HCT116 (cell line): Measurements from ENCODE around the gene ADIG. TPM values are rescaled to one million over a fixed set of nuclear protein-coding genes. Genes with fewer than 3 reads are reported as not detected.
"Not testable (repeated sequence)": the region's sequence is repeated elsewhere in the genome, so short reads cannot be mapped to it uniquely, and the experiment has no call there.

Source experiments
- ATAC-seq: fragments of 200-7000 bp; cut with Tn5 transposase; 2 replicates; pipeline ENCODE4 v1.9.1; 2020; ENCODE audit warnings: mild to moderate bottlenecking, moderate library complexity
- BruUV-seq: library from RNA; stranded (reverse); fragments of 400-500 nt; replicated peaks from 2 replicates; lab custom pipeline; 2021; lab: Mats Ljungman, UMichigan
- CTCF ChIA-PET: fragments of 300-600 bp; sonication (Branson Sonifier 250); formaldehyde crosslinking; loops from one replicate; lab custom pipeline; 2021; ENCODE audit warnings: antibody characterized with exemption; lab: Charles Lee
- POLR2A ChIA-PET: fragments of 300-600, 350-600 bp; sonication (Branson Sonifier 250); formaldehyde crosslinking; loops from one replicate; lab custom pipeline; 2021; ENCODE audit warnings: antibody characterized with exemption; lab: Charles Lee
- RAD21 ChIA-PET, 2 experiments: fragments of 300-600 bp; sonication (Branson Sonifier 250); formaldehyde crosslinking; loops; one replicate each; lab custom pipeline; 2023; ENCODE audit warnings: low total read pairs in 2 of 2; ENCODE audit not compliant: uncharacterized antibody in 2 of 2, unreplicated experiment in 2 of 2, low non-redundant PET in 1 of 2; lab: Charles Lee
- DNase-seq: peaks from one replicate; pipeline ENCODE4 v3.0.0-alpha.2; 2010; ENCODE audit warnings: low read depth, low spot score
- H2AFZ ChIP-seq: fragments of 200-600 bp; shearing (Covaris generic), sonication (generic); 2 replicates; pipeline ENCODE4 v1.6.1; 2017; ENCODE audit warnings: low read depth, mixed run types, mixed read lengths, antibody characterized with exemption, low read length; ENCODE audit not compliant: poor library complexity, severe bottlenecking
- H3K27ac ChIP-seq: 2 replicates; pipeline ENCODE4 v1.5.1; 2012; ENCODE audit warnings: low read depth, low read length
- H3K27me3 ChIP-seq: fragments of 200-600 bp; sonication (generic); 2 replicates; pipeline ENCODE4 v1.6.1; 2016; ENCODE audit warnings: mixed run types, low read length, mixed read lengths; ENCODE audit not compliant: insufficient read depth
- H3K36me3 ChIP-seq, 2 experiments: fragments of 200-500 bp in 1 of 2; fragments of 200-600 bp in 1 of 2; sonication (Bioruptor generic) in 1 of 2; sonication (generic) in 1 of 2; 2 replicates each; pipeline versions ENCODE4 v1.5.1 to v1.6.1; 2014 to 2016; ENCODE audit warnings: low read length in 2 of 2, inconsistent platforms in 1 of 2, mixed read lengths in 1 of 2, mixed run types in 1 of 2; ENCODE audit not compliant: insufficient read depth in 2 of 2, control insufficient read depth in 1 of 2
- H3K4me1 ChIP-seq, 2 experiments: fragments of 200-600 bp in 1 of 2; sonication (generic) in 1 of 2; 2 replicates each; pipeline versions ENCODE4 v1.5.1 to v1.6.1; 2012 to 2017; ENCODE audit warnings: low read length in 2 of 2, inconsistent platforms in 1 of 2, mild to moderate bottlenecking in 1 of 2, mixed read lengths in 1 of 2, mixed run types in 1 of 2, moderate library complexity in 1 of 2; ENCODE audit not compliant: insufficient read depth in 2 of 2, control insufficient read depth in 1 of 2
- H3K4me2 ChIP-seq: fragments of 200-600 bp; sonication (generic); 2 replicates; pipeline ENCODE4 v1.6.1; 2017; ENCODE audit warnings: mixed run types, low read length, mixed read lengths
- H3K4me3 ChIP-seq, 2 experiments: fragments of 200-600 bp in 1 of 2; sonication (generic) in 1 of 2; replicated peaks in 1 of 2; 2 replicates each; pipeline ENCODE4 v1.5.1; 2011 to 2016; ENCODE audit warnings: low read length in 2 of 2, control low read depth in 1 of 2, low read depth in 1 of 2, mild to moderate bottlenecking in 1 of 2, mixed read lengths in 1 of 2, mixed run types in 1 of 2
- H3K79me2 ChIP-seq: fragments of 200-600 bp; sonication (generic); 2 replicates; pipeline ENCODE4 v1.6.1; 2017; ENCODE audit warnings: mild to moderate bottlenecking, mixed run types, low read length, moderate library complexity, mixed read lengths; ENCODE audit not compliant: insufficient read depth
- H3K9ac ChIP-seq: fragments of 200-600 bp; sonication (generic); 2 replicates; pipeline ENCODE4 v1.6.1; 2016; ENCODE audit warnings: low read length, mixed read lengths
- H3K9me2 ChIP-seq: fragments of 200-600 bp; sonication (generic), shearing (Covaris generic); 2 replicates; pipeline ENCODE4 v1.6.1; 2017; ENCODE audit warnings: mixed run types, mild to moderate bottlenecking, moderate library complexity; ENCODE audit not compliant: insufficient read depth
- H3K9me3 ChIP-seq, 2 experiments: fragments of 200-500 bp in 1 of 2; fragments of 200-600 bp in 1 of 2; sonication (Bioruptor generic) in 1 of 2; sonication (generic) in 1 of 2; 2 replicates each; pipeline ENCODE4 v1.6.1; 2014 to 2017; ENCODE audit warnings: low read length in 2 of 2, mixed read lengths in 2 of 2, inconsistent platforms in 1 of 2, low read depth in 1 of 2, mild to moderate bottlenecking in 1 of 2, mixed run types in 1 of 2, moderate library complexity in 1 of 2; ENCODE audit not compliant: control insufficient read depth in 1 of 2, insufficient read depth in 1 of 2
- H4K20me1 ChIP-seq: fragments of 200-600 bp; sonication (generic), shearing (Covaris generic); 2 replicates; pipeline ENCODE4 v1.6.1; 2017; ENCODE audit warnings: mixed run types, mild to moderate bottlenecking, moderate library complexity; ENCODE audit not compliant: insufficient read depth
- intact Hi-C: fragments of 100-400 bp; cut with micrococcal nuclease; formaldehyde crosslinking; loops from 2 replicates; pipeline ENCODE4 v1.10.0; 2022
- total RNA-seq: library from RNA; stranded (reverse); gene quantifications from one replicate; pipeline ENCODE4 v1.2.1, GENCODE V29; 2021; ENCODE audit not compliant: unreplicated experiment

ADIG gene
- total RNA-seq, 1 experiment from 2014 or later: not detected

- ATAC-seq, H3K4me1 ChIP-seq, intact Hi-C loops, RAD21 ChIA-PET, H3K36me3 ChIP-seq, H2AFZ ChIP-seq, H3K27ac ChIP-seq, H3K9me2 ChIP-seq, BruUV-seq, H3K4me3 ChIP-seq, POLR2A ChIA-PET, H3K9me3 ChIP-seq, H3K27me3 ChIP-seq, CTCF ChIA-PET, H4K20me1 ChIP-seq, DNase-seq, H3K9ac ChIP-seq, H3K79me2 ChIP-seq, H3K4me2 ChIP-seq: not testable (repeated sequence)
These were observed 11.4 kb downstream of the ADIG start for GRCh38 chr20:38592411-38592790.

- H3K4me1 ChIP-seq, BruUV-seq, ATAC-seq, POLR2A ChIA-PET, DNase-seq, RAD21 ChIA-PET, H3K4me2 ChIP-seq, H3K9me2 ChIP-seq, H2AFZ ChIP-seq, H3K9ac ChIP-seq, H4K20me1 ChIP-seq, H3K4me3 ChIP-seq, CTCF ChIA-PET, H3K27ac ChIP-seq, H3K9me3 ChIP-seq, H3K79me2 ChIP-seq, H3K27me3 ChIP-seq, H3K36me3 ChIP-seq, intact Hi-C loops: not testable (repeated sequence)
These were observed 13.3 kb downstream of the ADIG start for GRCh38 chr20:38594281-38594680.

GRCh38 chr20:38595886-38596285, 14.9 kb downstream of the ADIG start:
- H4K20me1 ChIP-seq, H3K79me2 ChIP-seq, H3K9ac ChIP-seq, H3K9me2 ChIP-seq, H3K9me3 ChIP-seq, BruUV-seq, H3K36me3 ChIP-seq, H3K27ac ChIP-seq, H3K4me2 ChIP-seq, CTCF ChIA-PET, H3K4me3 ChIP-seq, H3K27me3 ChIP-seq, POLR2A ChIA-PET, intact Hi-C loops, DNase-seq, ATAC-seq, H2AFZ ChIP-seq, RAD21 ChIA-PET: not testable (repeated sequence)
- peaks cover 3 to 16% of the 10 kb centered on the region in 2 experiments for H3K4me1 ChIP-seq
